ENCODE results near the gene RAB31.
A peak's percentile ranks its signal among the peaks of the same experiment; 100 is the strongest.

Gene RAB31

GRCh38 chr18:9832871-9833270, 124.8 kb downstream of the RAB31 start:
- H3K4me1 ChIP-seq (ENCODE audit: insufficient read depth, poor library complexity, severe bottlenecking): peaks cover 23% of the 10 kb centered on the region
- no peak for TF ChIP-seq CTCF (IDR thresholded peaks at IDR 0.05; ENCODE audit: poor library complexity, severe bottlenecking)
- no peak for DNase-seq (ENCODE audit: low spot score)
- no peaks in the 10 kb centered on the region for H3K36me3 ChIP-seq (ENCODE audit: low read depth)
- no peaks in the 10 kb centered on the region for H3K9me3 ChIP-seq (ENCODE audit: severe bottlenecking)
- no peak overlapping the region for H3K27ac ChIP-seq (ENCODE audit: poor library complexity, severe bottlenecking)
- no peak overlapping the region for H3K4me3 ChIP-seq (ENCODE audit: severe bottlenecking)
- ATAC-seq (ENCODE audit: low read depth): no peak
- H3K27me3 ChIP-seq (ENCODE audit: insufficient read depth, poor library complexity, severe bottlenecking): no peaks in the 10 kb centered on the region

GRCh38 chr18:9834551-9834950, 126.5 kb downstream of the RAB31 start:
- H3K27ac ChIP-seq (ENCODE audit: poor library complexity, severe bottlenecking): peak overlapping the region; percentile 19

GRCh38 chr18:9835113-9835755, 127.1 kb downstream of the RAB31 start:
- Histone ChIP-seq H3K9me3 (ENCODE audit: severe bottlenecking) (no peaks in the 10 kb centered on the region), H3K36me3 (ENCODE audit: low read depth) (no peaks in the 10 kb centered on the region), H3K4me3 (ENCODE audit: severe bottlenecking) (no peak overlapping the region), H3K27ac (ENCODE audit: poor library complexity, severe bottlenecking) (peak overlapping the region; percentile 19), H3K4me1 (ENCODE audit: insufficient read depth, poor library complexity, severe bottlenecking) (peaks cover 10% of the 10 kb centered on the region), H3K27me3 (ENCODE audit: insufficient read depth, poor library complexity, severe bottlenecking) (no peaks in the 10 kb centered on the region)
- TF ChIP-seq CTCF (IDR thresholded peaks at IDR 0.05; ENCODE audit: poor library complexity, severe bottlenecking): no peak
- peak; percentile 64 for ATAC-seq (ENCODE audit: low read depth)
- DNase-seq (ENCODE audit: low spot score): no peak

More at GRCh38 chr18:9834551-9834950, 126.5 kb downstream of the RAB31 start:
- ATAC-seq (ENCODE audit: low read depth): no peak
- Histone ChIP-seq H3K4me3 (ENCODE audit: severe bottlenecking) (no peak overlapping the region), H3K9me3 (ENCODE audit: severe bottlenecking) (no peaks in the 10 kb centered on the region), H3K27me3 (ENCODE audit: insufficient read depth, poor library complexity, severe bottlenecking) (no peaks in the 10 kb centered on the region), H3K4me1 (ENCODE audit: insufficient read depth, poor library complexity, severe bottlenecking) (peaks cover 10% of the 10 kb centered on the region), H3K36me3 (ENCODE audit: low read depth) (no peaks in the 10 kb centered on the region)
- DNase-seq (ENCODE audit: low spot score): no peak
- no peak for TF ChIP-seq CTCF (IDR thresholded peaks at IDR 0.05; ENCODE audit: poor library complexity, severe bottlenecking)

GRCh38 chr18:9835825-9836224, 127.7 kb downstream of the RAB31 start:
- Histone ChIP-seq H3K4me3 (ENCODE audit: severe bottlenecking) (no peak overlapping the region), H3K27ac (ENCODE audit: poor library complexity, severe bottlenecking) (peak overlapping the region; percentile 19), H3K9me3 (ENCODE audit: severe bottlenecking) (no peaks in the 10 kb centered on the region), H3K36me3 (ENCODE audit: low read depth) (no peaks in the 10 kb centered on the region), H3K4me1 (ENCODE audit: insufficient read depth, poor library complexity, severe bottlenecking) (peaks cover 10% of the 10 kb centered on the region), H3K27me3 (ENCODE audit: insufficient read depth, poor library complexity, severe bottlenecking) (no peaks in the 10 kb centered on the region)
- no peak for ATAC-seq (ENCODE audit: low read depth)
- DNase-seq (ENCODE audit: low spot score): no peak
- TF ChIP-seq CTCF (IDR thresholded peaks at IDR 0.05; ENCODE audit: poor library complexity, severe bottlenecking): no peak

GRCh38 chr18:9838144-9838877, 130.2 kb downstream of the RAB31 start:
- ATAC-seq (ENCODE audit: low read depth) (no peak), DNase-seq (ENCODE audit: low spot score) (no peak)
- no peaks in the 10 kb centered on the region for H3K36me3 ChIP-seq (ENCODE audit: low read depth)
- H3K4me3 ChIP-seq (ENCODE audit: severe bottlenecking): no peak overlapping the region
- H3K27me3 ChIP-seq (ENCODE audit: insufficient read depth, poor library complexity, severe bottlenecking): no peaks in the 10 kb centered on the region
- peaks cover 10% of the 10 kb centered on the region for H3K4me1 ChIP-seq (ENCODE audit: insufficient read depth, poor library complexity, severe bottlenecking)
- H3K9me3 ChIP-seq (ENCODE audit: severe bottlenecking): no peaks in the 10 kb centered on the region
- TF ChIP-seq CTCF (IDR thresholded peaks at IDR 0.05; ENCODE audit: poor library complexity, severe bottlenecking): no peak
- H3K27ac ChIP-seq (ENCODE audit: poor library complexity, severe bottlenecking): no peak overlapping the region

All from RWPE2 (cell line).